Melanocyte of skin (primary cell): Measurements from ENCODE around the gene TBX6. TPM values are rescaled to one million over a fixed set of nuclear protein-coding genes. Genes with fewer than 3 reads are reported as not detected.

ENCODE experiments used
- total RNA-seq, 2 donors: library from RNA; depleted of rRNA; stranded (reverse); fragments of >200 nt; gene quantifications; 2 replicates each; pipeline ENCODE4 v1.2.3, GENCODE V29; 2012

TBX6 gene, protein sequence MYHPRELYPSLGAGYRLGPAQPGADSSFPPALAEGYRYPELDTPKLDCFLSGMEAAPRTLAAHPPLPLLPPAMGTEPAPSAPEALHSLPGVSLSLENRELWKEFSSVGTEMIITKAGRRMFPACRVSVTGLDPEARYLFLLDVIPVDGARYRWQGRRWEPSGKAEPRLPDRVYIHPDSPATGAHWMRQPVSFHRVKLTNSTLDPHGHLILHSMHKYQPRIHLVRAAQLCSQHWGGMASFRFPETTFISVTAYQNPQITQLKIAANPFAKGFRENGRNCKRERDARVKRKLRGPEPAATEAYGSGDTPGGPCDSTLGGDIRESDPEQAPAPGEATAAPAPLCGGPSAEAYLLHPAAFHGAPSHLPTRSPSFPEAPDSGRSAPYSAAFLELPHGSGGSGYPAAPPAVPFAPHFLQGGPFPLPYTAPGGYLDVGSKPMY
- total RNA-seq, result 1 to 10 TPM in 1 of 2 donors, under 1 TPM in 1; 0.33 to 1.7 TPM

DNA sequence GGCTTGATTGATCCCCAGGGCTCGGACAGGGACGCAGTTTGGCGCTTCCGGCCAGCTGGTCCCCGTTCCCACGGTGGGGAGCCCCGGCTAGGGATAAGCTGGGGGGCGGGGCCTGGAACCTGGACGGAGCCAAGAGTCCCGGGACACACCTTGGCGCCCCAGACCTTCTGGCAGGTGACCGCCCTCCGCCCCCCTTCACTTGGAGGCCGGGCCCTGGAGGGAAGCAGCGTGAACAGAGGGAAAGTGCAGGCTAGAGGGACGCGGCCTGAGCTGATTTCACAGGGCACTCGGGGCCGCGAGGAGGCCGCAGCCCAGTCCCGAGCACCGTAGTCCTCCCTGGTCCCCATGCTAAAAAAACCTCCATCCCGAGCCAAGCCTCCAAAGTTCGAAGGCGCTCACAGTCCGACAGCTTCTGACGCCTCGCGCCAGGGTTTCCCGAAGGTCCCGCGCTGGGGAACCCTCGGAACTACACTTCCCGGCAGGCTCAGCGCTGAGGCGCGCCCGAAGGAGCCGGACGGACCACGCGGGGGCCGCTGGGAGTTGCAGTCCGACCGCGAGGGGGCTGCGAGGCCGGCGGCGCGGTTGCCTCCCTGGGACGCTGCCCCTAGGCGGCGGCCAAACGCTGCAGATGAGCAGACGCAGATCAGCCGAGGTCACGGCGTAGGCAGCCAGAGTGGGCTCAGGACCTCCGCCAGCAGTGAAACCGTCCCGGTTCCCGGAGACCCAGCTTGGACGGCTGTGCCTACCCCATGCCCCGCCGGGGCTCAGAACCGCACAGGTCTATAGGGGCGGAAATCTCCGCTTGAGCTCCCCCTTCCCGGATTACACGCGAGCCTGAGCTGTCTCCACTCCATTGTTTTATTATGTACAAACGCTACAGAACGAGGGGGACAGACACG lies at the start of gene TBX6:
TBX6 (minus strand) TSS at position 451 of the 899 bp plus-strand sequence. CDS start 731 bp downstream, outside the sequence.

DNA sequence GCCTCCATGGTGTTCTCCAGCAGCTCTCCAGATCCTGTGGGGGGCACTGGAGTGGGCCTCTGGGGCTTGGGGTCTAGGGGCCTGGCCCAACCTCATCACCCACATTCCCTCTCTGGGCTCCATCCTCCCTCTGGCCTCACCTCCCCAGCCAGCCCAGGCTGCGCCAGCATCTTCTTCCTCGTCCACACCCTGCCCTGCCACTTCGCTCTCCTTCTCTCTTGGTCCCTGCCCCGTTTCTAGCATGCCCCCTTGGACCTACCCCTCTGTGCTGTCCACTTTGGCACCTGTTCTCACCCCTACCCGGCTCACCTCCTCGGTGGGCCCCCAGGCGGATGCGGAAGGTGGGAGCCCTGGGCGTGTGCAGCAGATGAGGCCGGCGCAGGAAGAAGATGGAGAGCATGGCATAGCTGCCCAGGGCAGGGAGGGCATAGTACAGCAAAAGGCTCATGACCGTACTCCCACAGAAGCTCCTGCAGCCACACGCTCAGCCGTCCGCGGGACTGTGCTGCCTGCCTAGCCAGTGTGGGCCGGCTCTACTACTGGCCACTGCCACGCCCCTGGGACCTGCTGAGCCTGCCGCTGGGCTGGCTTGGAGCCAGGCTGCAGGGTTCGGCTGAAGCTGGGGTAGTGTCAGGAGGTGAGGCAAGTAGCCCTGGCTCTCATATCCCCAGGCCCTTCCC lies 21.4 kb upstream of the TBX6 start, which contains the start of gene GDPD3:
GDPD3 (minus strand) TSS at position 507 of the 680 bp plus-strand sequence; CDS start at position 448, 59 bp downstream.

DNA sequence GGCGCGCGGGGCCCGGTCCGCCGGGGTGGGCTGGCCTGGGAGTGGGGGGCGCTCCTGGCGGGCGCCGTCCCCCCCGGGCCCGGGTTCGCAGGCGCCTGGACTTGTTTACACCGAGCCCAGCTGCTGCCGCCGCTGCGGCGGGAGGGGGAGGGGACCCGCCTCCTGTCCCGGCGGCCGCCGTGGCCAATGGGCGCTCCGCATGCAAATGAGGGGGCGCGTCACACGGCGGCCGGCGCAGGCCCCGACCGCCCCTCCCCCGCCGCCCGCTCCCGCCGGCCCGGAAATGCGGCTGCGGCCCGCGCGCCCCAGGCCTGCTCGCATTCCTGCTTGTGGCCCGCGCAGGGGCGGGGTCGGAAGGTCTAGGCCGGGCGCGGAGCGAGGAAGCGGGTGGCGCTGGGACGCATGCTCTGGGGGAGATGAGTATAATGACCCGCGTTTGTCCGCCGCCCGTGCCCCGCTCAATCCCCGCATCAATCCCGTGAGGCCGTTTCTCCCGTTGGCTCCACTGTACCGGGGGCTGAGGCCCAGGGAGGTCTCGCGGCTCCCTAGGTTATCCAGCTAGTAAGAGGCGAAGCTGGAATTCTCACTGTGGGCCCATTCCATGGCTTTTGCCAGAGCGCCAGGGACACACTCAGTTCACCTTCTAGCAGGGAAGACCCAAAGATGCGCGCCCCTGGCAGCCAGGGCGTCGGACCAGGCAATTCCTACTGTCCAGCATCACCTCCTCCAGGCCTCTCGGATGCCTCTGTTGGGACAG lies 4.6 kb upstream of the TBX6 start, which contains the start of gene YPEL3:
YPEL3 (minus strand) TSS at position 109 of the 757 bp plus-strand sequence. CDS start 731 bp downstream, outside the sequence.

DNA sequence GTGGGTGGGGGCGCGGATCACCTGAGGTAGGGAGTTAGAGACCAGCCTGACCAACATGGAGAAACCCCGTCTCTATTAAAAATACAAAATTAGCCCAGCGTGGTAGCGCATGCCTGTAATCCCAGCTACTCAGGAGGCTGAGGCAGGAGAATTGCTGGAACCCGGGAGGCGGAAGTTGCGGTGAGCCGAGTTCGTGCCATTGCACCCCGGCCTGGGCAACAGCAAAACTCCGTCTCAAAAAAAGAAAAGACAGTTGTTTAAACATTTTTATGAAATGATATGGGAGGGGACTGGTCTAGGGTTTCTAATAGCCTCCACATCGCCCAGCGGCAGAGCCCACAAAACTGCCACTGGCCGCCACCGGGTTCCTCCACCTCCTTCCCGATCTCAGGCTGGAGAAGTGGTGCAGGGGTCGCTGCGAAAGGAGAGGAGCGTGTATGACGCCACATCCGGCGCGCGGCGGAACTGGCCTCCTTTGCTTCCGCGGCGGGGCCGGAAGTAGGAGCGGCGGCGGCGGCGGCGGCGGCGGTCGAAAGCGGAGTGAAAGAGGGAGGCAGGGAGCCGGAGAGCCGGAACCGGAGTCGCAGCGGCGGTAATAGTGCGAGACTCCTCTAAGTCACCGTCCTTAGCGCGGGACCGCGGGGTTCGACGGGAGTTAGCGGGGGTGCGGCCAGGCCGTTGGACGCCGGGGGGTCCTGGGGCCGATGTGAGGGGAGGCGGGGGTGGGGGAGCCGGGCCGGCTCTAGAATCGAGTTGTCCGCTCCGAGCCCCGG lies 16.0 kb downstream of the TBX6 start, which contains the start of gene PPP4C:
PPP4C (plus strand) TSS at position 492 of the 773 bp plus-strand sequence. CDS start 384 bp downstream, outside the sequence.

DNA sequence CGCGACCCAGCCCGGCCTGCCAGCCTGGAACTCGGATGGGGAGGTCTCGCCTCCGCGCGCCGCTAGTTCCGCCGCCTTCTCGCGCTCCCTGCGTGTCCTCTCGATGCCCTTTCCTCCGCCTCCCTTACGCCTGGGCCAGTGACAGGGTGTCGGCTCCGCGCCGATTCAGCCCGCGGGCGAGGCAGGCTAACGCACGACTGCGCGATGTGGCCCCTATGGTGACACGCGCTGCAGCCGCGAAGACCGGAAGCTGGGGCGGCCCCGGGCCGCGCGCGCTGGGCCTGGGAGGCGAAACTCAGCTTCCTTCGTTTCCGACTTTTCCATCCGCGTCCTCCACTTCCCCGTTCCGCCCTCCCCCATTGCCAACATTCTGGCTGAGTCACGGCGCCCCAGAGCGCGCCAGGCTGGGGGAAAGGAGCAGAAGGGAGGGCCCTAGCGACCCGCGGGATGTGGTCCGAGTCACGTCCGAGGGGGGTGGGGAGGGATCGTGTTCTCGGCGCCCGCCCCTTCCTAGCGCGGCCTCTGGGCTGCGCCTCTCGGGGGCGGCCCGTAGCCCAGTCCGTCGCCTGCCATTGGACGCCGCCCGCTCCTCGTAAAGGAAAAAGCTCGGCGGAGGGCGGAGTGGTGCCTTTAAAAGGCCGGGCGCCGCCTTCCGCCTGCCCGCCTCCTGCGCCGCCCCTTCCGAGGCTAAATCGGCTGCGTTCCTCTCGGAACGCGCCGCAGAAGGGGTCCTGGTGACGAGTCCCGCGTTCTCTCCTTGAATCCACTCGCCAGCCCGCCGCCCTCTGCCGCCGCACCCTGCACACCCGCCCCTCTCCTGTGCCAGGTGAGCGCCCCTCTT lies 26.4 kb downstream of the TBX6 start, which contains the start of gene ALDOA:
ALDOA (plus strand) TSS at position 659 of the 841 bp plus-strand sequence. CDS start 1,138 bp downstream, outside the sequence.

Other genes with a start within 250 kb of the TBX6 start
- gene CDIPT, start 228.7 kb downstream of the TBX6 start, total RNA-seq, result 10 to 100 TPM; 71.2 to 76.3 TPM
- gene SEZ6L2, start 192.4 kb downstream of the TBX6 start, total RNA-seq, result 1 to 10 TPM; 1.7 to 6.2 TPM
- gene ASPHD1, start 191.4 kb downstream of the TBX6 start, total RNA-seq, result 1 to 10 TPM; 1.3 to 5.2 TPM
- 10 to 100 TPM; 10.3 to 15.1 TPM for gene KCTD13, start 165.7 kb downstream of the TBX6 start, total RNA-seq
- gene TMEM219, start 129.8 kb downstream of the TBX6 start, total RNA-seq, result 10 to 100 TPM; 72.9 to 86.4 TPM
- gene TAOK2, start 118.1 kb downstream of the TBX6 start, total RNA-seq, result 10 to 100 TPM; 43.6 to 46.1 TPM
- 1 to 10 TPM; 6.9 to 7.3 TPM for gene HIRIP3, start 96.3 kb downstream of the TBX6 start, total RNA-seq
- gene INO80E, start 95.7 kb downstream of the TBX6 start, total RNA-seq, result 10 to 100 TPM; 24.4 to 33.0 TPM
- gene DOC2A, start 80.9 kb downstream of the TBX6 start, total RNA-seq, result under 1 TPM in 1 of 2 donors, not detected in 1; 0.33 TPM
- not detected for gene C16orf92, start 68.7 kb downstream of the TBX6 start, total RNA-seq
- gene TLCD3B, start 60.7 kb downstream of the TBX6 start, total RNA-seq, result not detected
- 100 to 1,000 TPM; 768 to 871 TPM for gene ALDOA, start 26.2 kb downstream of the TBX6 start, total RNA-seq
- gene PPP4C, start 15.9 kb downstream of the TBX6 start, total RNA-seq, result 100 to 1,000 TPM; 138 to 221 TPM
- 1 to 10 TPM; 6.0 to 7.9 TPM for gene YPEL3, start 4.3 kb upstream of the TBX6 start, total RNA-seq
- under 1 TPM; 0.33 to 0.69 TPM for gene GDPD3, start 21.6 kb upstream of the TBX6 start, total RNA-seq
- gene MAPK3, start 31.3 kb upstream of the TBX6 start, total RNA-seq, result 10 to 100 TPM; 16.5 to 21.6 TPM
- 1 to 10 TPM in 1 of 2 donors, under 1 TPM in 1; 0.69 to 1.3 TPM for gene CORO1A, start 91.7 kb upstream of the TBX6 start, total RNA-seq
- gene BOLA2B, start 101.7 kb upstream of the TBX6 start, total RNA-seq, result 100 to 1,000 TPM; 189 to 253 TPM
- gene SLX1A, start 102.0 kb upstream of the TBX6 start, total RNA-seq, result 10 to 100 TPM; 28.6 to 51.3 TPM
- gene SULT1A3, start 107.3 kb upstream of the TBX6 start, total RNA-seq, result 1 to 10 TPM; 1.4 to 3.3 TPM
- 1 to 10 TPM in 1 of 2 donors, under 1 TPM in 1; 1.00 to 5.2 TPM for gene NPIPB13, start 156.6 kb upstream of the TBX6 start, total RNA-seq